Astrocyte (in vitro differentiated cells and primary cell): ENCODE measurements around the gene CERS5.

ENCODE experiments used
- CTCF ChIP-seq: IDR thresholded peaks from 2 replicates; pipeline ENCODE4 v1.5.1; 2011; ENCODE audit warnings: low read depth, mild to moderate bottlenecking, inconsistent platforms, low read length, moderate library complexity; ENCODE audit not compliant: insufficient read depth
- EZH2 ChIP-seq: IDR thresholded peaks from 2 replicates; pipeline ENCODE4 v1.6.1; 2012; ENCODE audit warnings: mild to moderate bottlenecking, low read length, inconsistent platforms; ENCODE audit not compliant: insufficient read depth

- TF ChIP-seq CTCF (no peak), EZH2 (no peak)
Measured at GRCh38 chr12:50181691-50182090, 14.5 kb upstream of the CERS5 start.
